IPS-15b (cell line): ENCODE measurements around the gene LYPD1.

Experiments
- H3K27me3 ChIP-seq: one replicate; pipeline ENCODE4 v1.6.1; 2013; ENCODE audit warnings: low read length; ENCODE audit not compliant: control insufficient read depth, insufficient read depth
- H3K36me3 ChIP-seq: one replicate; pipeline ENCODE4 v1.6.1; 2013; ENCODE audit warnings: low read length; ENCODE audit not compliant: control insufficient read depth, insufficient read depth
- H3K4me1 ChIP-seq: one replicate; pipeline ENCODE4 v1.6.1; 2013; ENCODE audit warnings: mild to moderate bottlenecking, low read length; ENCODE audit not compliant: control insufficient read depth, insufficient read depth
- H3K4me3 ChIP-seq: one replicate; pipeline ENCODE4 v1.5.1; 2013; ENCODE audit warnings: low read depth, low read length
- H3K9ac ChIP-seq: one replicate; pipeline ENCODE4 v1.6.1; 2013; ENCODE audit warnings: low read depth, mild to moderate bottlenecking, low read length
- H3K9me3 ChIP-seq: one replicate; pipeline ENCODE4 v1.6.1; 2013; ENCODE audit warnings: mild to moderate bottlenecking, low read length; ENCODE audit not compliant: control insufficient read depth, insufficient read depth

LYPD1 gene

DNA sequence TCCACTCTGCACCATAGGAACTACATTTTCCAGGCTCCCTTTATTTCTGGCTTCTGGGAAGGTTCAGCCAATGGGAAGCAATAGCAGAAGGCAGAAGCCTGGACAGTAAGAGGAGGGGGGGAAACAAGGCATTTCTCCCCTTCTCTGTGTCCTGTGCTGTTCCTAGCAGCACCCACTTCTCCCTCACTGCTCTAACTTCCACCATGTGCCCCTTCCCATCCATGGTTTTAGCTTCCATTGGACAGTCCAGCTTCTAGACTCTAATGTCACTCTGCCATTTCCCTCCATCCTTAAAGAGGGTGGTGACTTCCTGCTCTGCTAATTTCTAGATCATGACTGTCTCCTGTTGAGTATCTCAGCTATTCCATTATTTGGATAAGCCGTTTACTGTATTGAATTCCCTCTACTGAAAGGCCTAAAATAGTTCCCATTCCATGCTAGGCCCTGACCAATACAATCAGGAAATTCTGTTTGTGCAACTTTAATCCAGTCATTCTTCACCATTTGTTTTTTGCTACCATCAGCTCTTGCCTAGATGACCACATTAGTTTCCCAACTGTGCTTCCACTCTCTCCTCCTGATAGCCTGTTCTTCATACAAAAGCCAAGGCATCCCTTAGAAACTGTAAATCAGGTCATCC is 20.8 kb upstream of the LYPD1 start:
- peaks cover 6% of the 10 kb centered on the region for H3K4me1 ChIP-seq
- H3K9me3 ChIP-seq = no peaks in the 10 kb centered on the region
- no peaks in the 10 kb centered on the region for H3K36me3 ChIP-seq
- no peak overlapping the region for H3K9ac ChIP-seq
- no peaks in the 10 kb centered on the region for H3K27me3 ChIP-seq
- no peak overlapping the region for H3K4me3 ChIP-seq

GRCh38 chr2:132681766-132682165 is 11.8 kb upstream of the LYPD1 start:
- Histone ChIP-seq H3K9ac (no peak overlapping the region), H3K27me3 (no peaks in the 10 kb centered on the region), H3K4me1 (no peaks in the 10 kb centered on the region)

DNA sequence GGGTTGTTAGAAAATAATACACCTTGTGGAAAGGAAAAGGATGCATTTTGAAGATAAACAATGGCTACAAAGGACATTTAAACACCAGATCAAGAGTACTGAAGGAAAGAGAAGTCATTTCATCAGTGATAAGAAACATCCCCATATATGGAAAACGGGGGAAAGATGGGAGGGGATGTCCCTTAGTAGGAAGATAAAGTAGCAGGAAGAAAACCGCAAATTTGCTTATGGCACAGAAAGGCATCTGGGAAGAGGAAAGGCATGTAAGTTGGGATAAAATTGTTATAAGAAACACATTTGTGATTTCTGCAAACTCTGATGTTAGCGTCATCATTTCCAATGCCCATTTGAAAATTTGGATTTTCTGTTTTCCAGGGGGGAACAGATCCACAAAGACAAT is 10.5 kb upstream of the LYPD1 start:
- no peak overlapping the region for H3K9ac ChIP-seq
- H3K36me3 ChIP-seq = no peaks in the 10 kb centered on the region
- H3K4me3 ChIP-seq = no peak overlapping the region
- no peaks in the 10 kb centered on the region for H3K9me3 ChIP-seq
- no peaks in the 10 kb centered on the region for H3K27me3 ChIP-seq
- H3K4me1 ChIP-seq = no peaks in the 10 kb centered on the region

More at GRCh38 chr2:132681766-132682165, 11.8 kb upstream of the LYPD1 start:
- H3K4me3 ChIP-seq = no peak overlapping the region
- H3K36me3 ChIP-seq = no peaks in the 10 kb centered on the region
- no peaks in the 10 kb centered on the region for H3K9me3 ChIP-seq

DNA sequence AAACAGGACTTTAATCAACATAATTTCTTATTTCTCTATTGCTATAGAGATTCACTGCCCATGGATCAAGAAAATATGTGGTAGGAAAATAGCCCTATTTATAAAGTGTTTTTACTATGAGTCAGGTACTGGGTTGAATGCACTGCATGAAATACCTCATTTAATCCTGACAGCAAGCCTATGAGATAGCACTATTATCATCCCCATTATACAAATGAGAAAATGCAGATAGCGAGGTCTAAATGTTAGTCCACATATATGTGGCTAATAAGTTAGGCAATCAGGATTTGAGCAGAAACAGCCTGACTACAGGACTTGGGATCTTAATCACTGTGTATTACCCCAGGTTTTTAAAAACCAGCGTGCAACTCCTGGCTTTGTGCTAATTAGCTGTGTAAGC is 8.5 kb upstream of the LYPD1 start:
- no peaks in the 10 kb centered on the region for H3K9me3 ChIP-seq
- no peak overlapping the region for H3K9ac ChIP-seq
- H3K4me3 ChIP-seq = no peak overlapping the region
- no peaks in the 10 kb centered on the region for H3K36me3 ChIP-seq
- H3K27me3 ChIP-seq = peaks cover 8% of the 10 kb centered on the region
- H3K4me1 ChIP-seq = no peaks in the 10 kb centered on the region

- H3K4me1 ChIP-seq = no peaks in the 10 kb centered on the region
- H3K9me3 ChIP-seq = no peaks in the 10 kb centered on the region
- peaks cover 11% of the 10 kb centered on the region for H3K27me3 ChIP-seq
- H3K9ac ChIP-seq = no peak overlapping the region
- no peaks in the 10 kb centered on the region for H3K36me3 ChIP-seq
- no peak overlapping the region for H3K4me3 ChIP-seq
Measured at GRCh38 chr2:132677661-132678060, 7.7 kb upstream of the LYPD1 start.

DNA sequence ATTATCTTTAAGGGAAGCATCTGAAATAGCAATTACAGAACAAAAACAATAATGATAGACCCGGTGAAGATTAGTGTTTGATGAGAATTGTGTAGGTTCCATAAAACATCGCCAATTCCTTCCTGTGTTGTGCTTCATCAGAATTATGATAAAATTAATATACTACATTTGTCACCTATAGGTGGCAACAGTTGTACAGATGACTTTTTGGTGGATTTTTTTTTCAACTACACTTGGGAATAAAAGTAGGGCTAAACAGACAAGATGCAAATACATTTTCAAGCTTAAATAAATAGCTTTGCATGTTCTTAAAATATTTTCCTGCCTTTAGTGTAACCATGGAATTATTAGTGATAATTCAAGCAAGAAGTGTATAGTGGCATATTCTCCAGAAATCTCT is 7.0 kb upstream of the LYPD1 start:
- H3K36me3 ChIP-seq = no peaks in the 10 kb centered on the region
- H3K4me3 ChIP-seq = no peak overlapping the region
- no peaks in the 10 kb centered on the region for H3K9me3 ChIP-seq
- H3K27me3 ChIP-seq = peaks cover 18% of the 10 kb centered on the region
- H3K4me1 ChIP-seq = no peaks in the 10 kb centered on the region
- no peak overlapping the region for H3K9ac ChIP-seq

DNA sequence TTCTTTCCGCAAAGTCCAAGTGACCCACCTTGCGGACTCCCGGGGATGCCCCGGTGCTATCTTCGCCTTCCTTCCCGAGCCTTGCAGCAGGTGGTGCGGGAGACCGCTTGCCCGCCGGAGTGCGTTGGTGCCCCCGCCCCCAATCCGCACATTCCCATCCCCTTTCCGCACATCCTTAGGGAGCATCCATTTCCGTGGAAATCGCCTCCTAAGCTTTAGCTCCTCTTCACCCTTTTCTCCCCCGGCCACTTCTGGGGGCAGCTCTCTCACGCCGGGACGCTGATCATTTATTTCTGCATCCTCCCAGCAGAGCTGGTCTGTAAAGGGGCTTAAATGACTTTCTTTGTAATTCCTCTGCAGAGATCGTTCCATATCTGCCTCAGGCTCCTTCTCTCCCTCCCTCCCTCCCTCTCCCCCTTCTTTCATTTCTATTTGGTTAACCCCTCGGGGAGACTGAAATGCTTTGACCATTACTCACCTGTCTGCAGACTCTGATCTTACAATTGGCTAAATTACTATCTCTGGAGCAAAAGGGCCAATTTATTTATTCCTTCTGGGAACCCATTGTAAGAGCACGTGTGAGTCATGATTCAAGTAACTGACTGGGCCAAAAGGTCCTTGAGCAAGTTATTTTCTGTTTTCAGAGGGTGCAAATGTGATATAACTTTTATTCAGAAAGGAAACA is 1.3 kb upstream of the LYPD1 start:
- Histone ChIP-seq H3K9ac (no peak overlapping the region), H3K9me3 (no peaks in the 10 kb centered on the region), H3K27me3 (peaks cover 58% of the 10 kb centered on the region), H3K36me3 (no peaks in the 10 kb centered on the region), H3K4me1 (no peaks in the 10 kb centered on the region), H3K4me3 (peak overlapping the region; percentile 73)

GRCh38 chr2:132670496-132671150 is 618 bp upstream of the LYPD1 start:
- peaks cover 60% of the 10 kb centered on the region for H3K27me3 ChIP-seq
- peak overlapping the region; percentile 73 for H3K4me3 ChIP-seq
- no peak overlapping the region for H3K9ac ChIP-seq
- no peaks in the 10 kb centered on the region for H3K4me1 ChIP-seq
- H3K9me3 ChIP-seq = no peaks in the 10 kb centered on the region
- H3K36me3 ChIP-seq = no peaks in the 10 kb centered on the region

DNA sequence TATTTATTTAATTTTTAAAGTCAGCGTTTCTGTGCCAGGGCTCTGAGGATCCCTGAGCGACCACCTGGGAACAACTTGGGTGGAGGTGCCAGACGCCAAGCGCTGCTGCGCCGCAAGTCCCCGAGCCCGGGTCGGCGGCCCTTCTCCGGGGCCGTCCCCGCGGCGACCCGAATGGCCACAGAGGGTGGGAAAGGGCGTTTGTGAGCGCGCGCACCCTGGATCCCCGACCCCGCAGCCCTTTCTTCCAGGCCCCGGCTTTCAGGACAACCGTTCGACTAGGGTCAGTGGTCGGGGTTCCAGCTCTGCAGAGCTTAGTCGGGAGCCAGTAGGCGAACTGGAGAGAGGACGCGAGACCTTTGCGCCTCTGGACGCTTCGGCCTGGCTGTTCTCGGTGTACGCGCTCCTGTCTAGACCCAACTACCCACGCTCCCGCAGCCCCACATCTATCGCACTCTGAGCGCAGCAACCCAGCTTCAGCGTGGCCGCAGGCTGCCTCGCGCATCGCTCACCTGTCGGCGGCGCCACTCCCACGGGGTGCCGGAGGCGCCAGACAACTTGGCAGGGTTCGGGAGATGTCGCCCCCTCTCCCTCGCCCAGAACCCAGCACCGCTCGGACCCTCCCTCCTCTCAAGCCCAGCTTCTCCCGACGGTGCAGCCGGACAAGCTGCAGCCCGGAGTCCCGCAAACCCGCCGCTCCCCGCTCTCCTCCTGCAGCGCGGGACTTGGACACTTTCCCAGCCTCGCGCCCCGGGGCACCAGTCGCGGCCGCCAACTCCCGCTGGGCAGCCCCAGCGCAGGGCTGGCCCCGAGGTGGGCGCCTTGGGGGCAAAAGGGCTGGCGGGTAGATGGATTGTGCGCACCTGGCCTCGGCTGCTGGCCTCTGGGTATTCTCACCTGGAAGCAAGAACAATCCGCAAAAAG is 758 bp downstream of the LYPD1 start:
- peak overlapping the region; percentile 73 for H3K4me3 ChIP-seq
- H3K36me3 ChIP-seq = no peaks in the 10 kb centered on the region
- no peak overlapping the region for H3K9ac ChIP-seq
- H3K9me3 ChIP-seq = no peaks in the 10 kb centered on the region
- H3K27me3 ChIP-seq = peaks cover 58% of the 10 kb centered on the region
- no peaks in the 10 kb centered on the region for H3K4me1 ChIP-seq

DNA sequence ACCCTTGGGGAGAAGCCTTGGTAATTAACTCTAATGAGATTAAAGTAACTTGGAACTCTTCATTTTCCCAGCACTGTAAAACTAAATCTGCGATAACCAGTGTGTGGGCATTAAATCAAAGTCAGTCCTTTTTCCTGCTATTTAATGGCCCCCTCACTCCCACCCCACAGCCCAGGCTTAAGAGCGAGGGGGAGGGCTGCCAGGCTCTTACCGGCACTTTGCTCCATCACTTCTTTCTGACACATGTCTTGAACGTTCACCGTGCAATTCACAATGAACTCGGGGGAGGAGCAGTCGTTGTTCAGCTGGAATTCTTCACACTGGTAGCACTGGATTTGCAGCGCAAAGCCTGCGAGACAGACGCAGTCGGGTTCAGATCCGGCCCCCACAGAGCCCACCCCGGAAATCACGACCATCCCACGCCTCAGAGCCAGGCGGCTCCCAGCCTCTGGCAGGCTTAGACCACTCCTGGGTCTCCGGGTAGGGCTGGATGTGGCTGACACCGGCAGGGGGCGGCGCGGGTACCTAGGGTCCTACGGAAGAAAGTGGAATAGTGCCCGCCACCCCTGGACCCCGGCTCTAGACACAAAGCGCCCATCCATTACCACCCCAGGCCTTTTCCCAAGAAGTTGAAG is 1.7 kb downstream of the LYPD1 start:
- Histone ChIP-seq H3K36me3 (no peaks in the 10 kb centered on the region), H3K4me3 (peak overlapping the region; percentile 73), H3K4me1 (no peaks in the 10 kb centered on the region), H3K9me3 (no peaks in the 10 kb centered on the region), H3K9ac (no peak overlapping the region), H3K27me3 (peaks cover 52% of the 10 kb centered on the region)

DNA sequence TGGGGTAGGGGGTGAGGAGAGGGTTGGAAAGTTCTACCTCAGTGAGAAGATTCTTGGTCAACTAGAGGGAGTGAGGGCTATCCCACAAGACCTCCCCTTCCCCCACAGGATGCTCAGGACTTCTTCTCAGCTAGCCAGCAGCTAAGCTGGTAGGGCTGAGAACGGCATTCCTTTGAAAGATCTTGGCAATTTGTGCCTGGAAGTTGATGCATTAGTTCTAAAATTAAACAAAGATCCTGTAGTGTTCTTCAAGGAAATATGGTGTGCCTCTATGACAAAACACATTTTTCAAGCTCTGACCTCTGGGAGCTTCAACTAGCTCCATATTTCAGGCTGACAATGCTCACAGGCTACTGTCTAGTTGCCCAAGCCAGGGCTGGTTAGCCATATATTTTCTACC is 2.3 kb downstream of the LYPD1 start:
- Histone ChIP-seq H3K36me3 (no peaks in the 10 kb centered on the region), H3K9ac (no peak overlapping the region), H3K27me3 (peaks cover 49% of the 10 kb centered on the region), H3K9me3 (no peaks in the 10 kb centered on the region), H3K4me3 (peak overlapping the region; percentile 73), H3K4me1 (no peaks in the 10 kb centered on the region)
